Vagina (tissue), 2 donors: ENCODE results near the gene SYNM.

ENCODE experiments used
- POLR2A ChIP-seq, 2 donors: fragments of 450-650 bp; IDR thresholded peaks; one replicate each; pipeline ENCODE4 v1.6.1; 2017; ENCODE audit warnings: antibody characterized with exemption in 2 of 2, mild to moderate bottlenecking in 2 of 2, moderate library complexity in 2 of 2
- POLR2AphosphoS5 ChIP-seq, 2 donors: sonication (generic); formaldehyde crosslinking; IDR thresholded peaks; one replicate each; pipeline ENCODE4 v1.9.0; 2017; ENCODE audit warnings: antibody characterized with exemption in 2 of 2, mild to moderate bottlenecking in 2 of 2, low read depth in 1 of 2; ENCODE audit not compliant: insufficient read depth in 1 of 2
- TF ChIP-seq, protein P1 (sequence below), 3 experiments: fragments of 450-650 bp in 2 of 3; fragments of 200-600 bp in 1 of 3; sonication (generic) in 1 of 3; IDR thresholded peaks; one replicate each; pipeline ENCODE4 v1.5.1; 2017 to 2019; ENCODE audit warnings: antibody characterized with exemption in 3 of 3, mild to moderate bottlenecking in 2 of 3, moderate library complexity in 2 of 3

DNA sequence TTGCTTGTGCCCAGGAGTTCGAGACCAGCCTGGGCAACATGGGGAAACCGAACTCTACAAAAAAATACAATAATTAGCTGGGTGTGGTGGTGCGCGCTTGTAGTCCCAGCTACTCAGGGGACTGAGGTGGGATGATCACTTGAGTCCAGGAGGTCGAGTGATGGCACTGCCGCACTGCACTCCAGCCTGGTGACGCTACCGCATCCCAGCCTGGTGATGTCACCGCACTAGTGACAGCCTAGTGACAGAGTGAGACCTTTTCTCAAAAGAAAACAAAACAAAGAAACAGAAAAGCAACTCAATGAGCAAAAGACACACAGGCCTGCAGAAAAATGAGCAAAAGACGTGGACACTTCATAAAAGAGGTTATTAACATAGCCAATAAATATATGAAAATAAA is 19.9 kb upstream of the SYNM start:
- TF ChIP-seq, protein P1, sequence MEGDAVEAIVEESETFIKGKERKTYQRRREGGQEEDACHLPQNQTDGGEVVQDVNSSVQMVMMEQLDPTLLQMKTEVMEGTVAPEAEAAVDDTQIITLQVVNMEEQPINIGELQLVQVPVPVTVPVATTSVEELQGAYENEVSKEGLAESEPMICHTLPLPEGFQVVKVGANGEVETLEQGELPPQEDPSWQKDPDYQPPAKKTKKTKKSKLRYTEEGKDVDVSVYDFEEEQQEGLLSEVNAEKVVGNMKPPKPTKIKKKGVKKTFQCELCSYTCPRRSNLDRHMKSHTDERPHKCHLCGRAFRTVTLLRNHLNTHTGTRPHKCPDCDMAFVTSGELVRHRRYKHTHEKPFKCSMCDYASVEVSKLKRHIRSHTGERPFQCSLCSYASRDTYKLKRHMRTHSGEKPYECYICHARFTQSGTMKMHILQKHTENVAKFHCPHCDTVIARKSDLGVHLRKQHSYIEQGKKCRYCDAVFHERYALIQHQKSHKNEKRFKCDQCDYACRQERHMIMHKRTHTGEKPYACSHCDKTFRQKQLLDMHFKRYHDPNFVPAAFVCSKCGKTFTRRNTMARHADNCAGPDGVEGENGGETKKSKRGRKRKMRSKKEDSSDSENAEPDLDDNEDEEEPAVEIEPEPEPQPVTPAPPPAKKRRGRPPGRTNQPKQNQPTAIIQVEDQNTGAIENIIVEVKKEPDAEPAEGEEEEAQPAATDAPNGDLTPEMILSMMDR (IDR thresholded peaks at IDR 0.05) = no peak
- TF ChIP-seq POLR2A (IDR thresholded peaks at IDR 0.05) (no peak), POLR2AphosphoS5 (IDR thresholded peaks at IDR 0.05; ENCODE audit: insufficient read depth in 1 of 2, low read depth in 1 of 2) (no peak)
